Endothelial cell of umbilical vein (primary cell): ENCODE results near the gene MPHOSPH8. TPM values are rescaled to one million over a fixed set of nuclear protein-coding genes. Genes with fewer than 3 reads are reported as not detected.

Experiments
- BruUV-seq: library from RNA; stranded (reverse); fragments of 400-500 nt; replicated peaks from 2 replicates; lab custom pipeline; 2021; lab: Mats Ljungman, UMichigan
- CTCF ChIA-PET: fragments of 300-600, 350-600 bp; sonication (Branson Sonifier 250); formaldehyde crosslinking; loops from one replicate; lab custom pipeline; 2021; ENCODE audit warnings: antibody characterized with exemption, inconsistent platforms; lab: Charles Lee
- POLR2A ChIA-PET: fragments of 300-600, 350-600 bp; sonication (Branson Sonifier 250); formaldehyde crosslinking; loops from one replicate; lab custom pipeline; 2021; ENCODE audit warnings: antibody characterized with exemption, inconsistent platforms; lab: Charles Lee
- DNase-seq: peaks from one replicate; pipeline ENCODE4 v3.0.0-alpha.2; 2011; ENCODE audit warnings: low read depth, low spot score
- FAIRE-seq: peaks from 2 replicates; lab custom pipeline; 2011; peaks lifted over from hg19 to GRCh38; lab: Jason Lieb, UNC
- H2AFZ ChIP-seq: 2 replicates; pipeline ENCODE4 v1.6.0; 2012; ENCODE audit warnings: low read depth, low read length, control low read depth, inconsistent platforms
- H3K27ac ChIP-seq: 2 replicates; pipeline ENCODE4 v1.5.1; 2011; ENCODE audit warnings: low read depth, mild to moderate bottlenecking, control low read depth, low read length, moderate library complexity; ENCODE audit not compliant: insufficient read depth
- H3K27me3 ChIP-seq, 2 experiments: 2 replicates each; pipeline versions ENCODE4 v1.6.0 to v1.6.1; 2011; ENCODE audit warnings: low read length in 2 of 2, mixed read lengths in 1 of 2; ENCODE audit not compliant: control insufficient read depth in 2 of 2, insufficient read depth in 2 of 2
- H3K36me3 ChIP-seq, 2 experiments: 2 replicates in 1 of 2; 3 replicates in 1 of 2; pipeline ENCODE4 v1.5.1; 2011; ENCODE audit warnings: low read length in 2 of 2, mild to moderate bottlenecking in 1 of 2, moderate library complexity in 1 of 2; ENCODE audit not compliant: control insufficient read depth in 2 of 2, insufficient read depth in 2 of 2; ENCODE audit errors: extremely low read depth in 1 of 2
- H3K4me1 ChIP-seq: 3 replicates; pipeline ENCODE4 v1.5.1; 2011; ENCODE audit warnings: mild to moderate bottlenecking, low read length; ENCODE audit not compliant: control insufficient read depth, insufficient read depth; ENCODE audit errors: extremely low read depth
- H3K4me2 ChIP-seq: 2 replicates; pipeline ENCODE4 v1.6.1; 2011; ENCODE audit warnings: low read length, control low read depth, mixed read lengths; ENCODE audit not compliant: insufficient read depth
- H3K4me3 ChIP-seq, 3 experiments: fragments of 200-600 bp in 1 of 3; sonication (generic), shearing (Covaris generic) in 1 of 3; replicated peaks in 1 of 3; 2 replicates each; pipeline ENCODE4 v1.5.1; 2011 to 2016; ENCODE audit warnings: control low read depth in 3 of 3, low read length in 3 of 3, mild to moderate bottlenecking in 2 of 3, inconsistent platforms in 1 of 3, low read depth in 1 of 3, moderate library complexity in 1 of 3; ENCODE audit not compliant: insufficient read depth in 1 of 3
- H3K79me2 ChIP-seq: 2 replicates; pipeline ENCODE4 v1.6.0; 2012; ENCODE audit warnings: low read length, inconsistent platforms; ENCODE audit not compliant: control insufficient read depth, insufficient read depth
- H3K9ac ChIP-seq: replicated peaks from 2 replicates; pipeline ENCODE3; 2011; ENCODE audit warnings: low read length, control low read depth; ENCODE audit not compliant: insufficient read depth; ENCODE audit errors: extremely low read depth
- H3K9me1 ChIP-seq: replicated peaks from 3 replicates; pipeline ENCODE4 v1.6.0; 2011; ENCODE audit warnings: mild to moderate bottlenecking, low read length; ENCODE audit not compliant: control insufficient read depth, insufficient read depth; ENCODE audit errors: extremely low read depth
- H3K9me3 ChIP-seq: replicated peaks from 2 replicates; pipeline ENCODE4 v1.5.1; 2012; ENCODE audit warnings: low read length, inconsistent platforms; ENCODE audit not compliant: control insufficient read depth, insufficient read depth
- H4K20me1 ChIP-seq: replicated peaks from 2 replicates; pipeline ENCODE3; 2011; ENCODE audit warnings: mild to moderate bottlenecking, low read length; ENCODE audit not compliant: control insufficient read depth, insufficient read depth; ENCODE audit errors: extremely low read depth
- EZH2 ChIP-seq: IDR thresholded peaks from 2 replicates; pipeline ENCODE4 v1.6.1; 2012; ENCODE audit warnings: borderline replicate concordance, low read depth, mild to moderate bottlenecking, moderate library complexity, low read length, inconsistent platforms; ENCODE audit not compliant: severe bottlenecking
- FOS ChIP-seq: IDR thresholded peaks from 2 replicates; pipeline ENCODE4 v1.6.1; 2011; ENCODE audit warnings: mild to moderate bottlenecking, low read length, moderate library complexity, borderline replicate concordance; ENCODE audit not compliant: insufficient read depth
- GATA2 ChIP-seq: IDR thresholded peaks from 2 replicates; pipeline ENCODE4 v1.7.0; 2011; ENCODE audit warnings: low read depth, mild to moderate bottlenecking, moderate library complexity, mixed read lengths, low read length; ENCODE audit not compliant: insufficient read length, insufficient read depth
- JUN ChIP-seq: IDR thresholded peaks from 2 replicates; pipeline ENCODE4 v1.6.1; 2011; ENCODE audit warnings: borderline replicate concordance, low read depth; ENCODE audit not compliant: insufficient read length, insufficient read depth
- MYC ChIP-seq: IDR thresholded peaks from one replicate; pipeline ENCODE4 v1.6.1; 2011; ENCODE audit warnings: mild to moderate bottlenecking, low read depth, low read length
- POLR2A ChIP-seq: IDR thresholded peaks from 2 replicates; pipeline ENCODE4 v1.6.1; 2012; ENCODE audit warnings: low read depth, mild to moderate bottlenecking, control low read depth, low read length
- POLR2AphosphoS5 ChIP-seq: IDR thresholded peaks from 2 replicates; pipeline ENCODE4 v1.6.1; 2012; ENCODE audit warnings: low read depth, mild to moderate bottlenecking, control low read depth, low read length, moderate library complexity; ENCODE audit not compliant: insufficient read depth
- dilution Hi-C: fragments of 300-500 bp; cut with MboI; formaldehyde crosslinking; loops from one replicate; pipeline ENCODE4 v1.15.0; 2019; ENCODE audit warnings: low sequenced_read_pairs; ENCODE audit not compliant: extremely low pct_ligation_motif_present
- intact Hi-C: fragments of 100-400 bp; cut with micrococcal nuclease; formaldehyde crosslinking; loops from one replicate; pipeline ENCODE4 v1.10.0; 2022
- polyA plus RNA-seq, 4 experiments: library from polyadenylated mRNA; depleted of rRNA in 3 of 4; stranded (reverse) in 3 of 4; unstranded in 1 of 4; fragments of >200 nt; gene quantifications; 2 replicates each; pipeline versions ENCODE4 v1.2.1 to v1.2.3, GENCODE V29; 2011 to 2012; ENCODE audit warnings: missing spikeins in 1 of 4
- total RNA-seq: library from RNA; stranded (reverse); gene quantifications from 2 replicates; pipeline ENCODE4 v1.2.3, GENCODE V29; 2021
- TF ChIP-seq, protein P1 (sequence below), 2 donors: IDR thresholded peaks; 1 replicate in 1 of 2; 2 replicates in 1 of 2; pipeline ENCODE4 v1.5.1; 2011; ENCODE audit warnings: low read length in 2 of 2, mild to moderate bottlenecking in 2 of 2, moderate library complexity in 2 of 2, control low read depth in 1 of 2, inconsistent platforms in 1 of 2, low read depth in 1 of 2; ENCODE audit not compliant: insufficient read depth in 1 of 2; ENCODE audit errors: extremely low read depth in 1 of 2
- TF ChIP-seq, protein P2 (sequence below): IDR thresholded peaks from 2 replicates; pipeline ENCODE4 v1.6.1; 2011; ENCODE audit not compliant: insufficient read depth, insufficient read length

Gene MPHOSPH8
- total and polyA plus RNA-seq, 2 donors (not counting 3 experiments of a cell fraction or from before 2014, with no cell fraction given) = 16.2 to 31.5 TPM

DNA sequence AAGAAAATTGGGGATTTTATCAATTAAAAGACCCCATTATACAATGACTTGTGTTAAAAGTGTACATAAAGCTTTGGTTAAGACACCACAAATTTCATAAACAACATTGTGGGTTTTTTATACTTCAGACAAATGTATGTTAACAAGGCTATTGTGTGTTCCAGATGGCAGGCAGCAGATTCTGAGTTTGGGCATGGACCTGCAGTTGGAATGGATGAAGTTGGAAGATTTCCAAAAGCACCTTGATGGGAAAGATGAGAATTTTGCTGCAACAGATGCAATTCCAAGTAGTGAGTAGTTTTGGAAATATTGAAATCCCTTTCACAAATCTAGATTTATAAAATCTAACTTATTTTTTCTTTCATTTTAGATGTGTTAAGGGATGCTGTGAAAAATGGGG, 25.4 kb downstream of the MPHOSPH8 start:
- Histone ChIP-seq H3K4me2 (no peak overlapping the region), H3K9me3 (no peaks in the 10 kb centered on the region), H3K4me1 (no peaks in the 10 kb centered on the region), H2AFZ (no peak overlapping the region), H3K9me1 (no peaks in the 10 kb centered on the region), H4K20me1 (no peaks in the 10 kb centered on the region), H3K27ac (no peak overlapping the region), H3K36me3 (peaks cover 2 to 13% of the 10 kb centered on the region in 2 experiments), H3K4me3 (no peak overlapping the region), H3K79me2 (no peaks in the 10 kb centered on the region), H3K9ac (no peak overlapping the region), H3K27me3 (no peaks in the 10 kb centered on the region)
- dilution Hi-C loops = no loop called here
- ChIA-PET CTCF (interaction anchor here (0.8 kb wide), 2 partner anchors 12 to 63 kb away, joined by 3 read pairs; no protein-coding TSS in a partner anchor), POLR2A (no interaction called here)
- BruUV-seq = no TSS peak
- intact Hi-C loops = no loop called here
- DNase-seq (no peak), FAIRE-seq (no peak)
- TF ChIP-seq EZH2 (no peak), POLR2A (no peak)

DNA sequence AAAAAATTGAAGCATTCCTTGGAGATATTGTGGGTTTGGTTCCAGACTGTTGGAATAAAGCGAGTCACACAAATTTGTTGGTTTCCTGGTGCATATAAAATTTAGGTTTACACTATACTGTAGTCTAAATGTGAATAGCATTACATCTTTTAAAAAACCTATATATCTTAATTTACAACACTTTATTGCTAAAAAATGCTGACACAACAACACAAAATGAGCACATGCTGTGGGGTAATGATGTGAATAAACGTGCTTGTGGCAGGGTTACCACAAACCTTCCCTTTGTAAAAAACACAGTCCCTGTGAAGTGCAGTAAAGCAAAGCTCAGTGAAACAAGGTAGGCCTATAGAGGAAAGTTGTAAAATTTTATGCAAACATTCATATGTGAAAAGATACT, 27.7 kb downstream of the MPHOSPH8 start:
- no peak overlapping the region for H3K4me3 ChIP-seq
- H3K4me2 ChIP-seq = no peak overlapping the region
- dilution Hi-C loops (no loop called here), intact Hi-C loops (no loop called here)
- no peaks in the 10 kb centered on the region for H3K9me3 ChIP-seq
- ChIA-PET CTCF (no interaction called here), POLR2A (no interaction called here)
- no peak overlapping the region for H2AFZ ChIP-seq
- H3K4me1 ChIP-seq = no peaks in the 10 kb centered on the region
- H3K79me2 ChIP-seq = no peaks in the 10 kb centered on the region
- no peaks in the 10 kb centered on the region for H3K9me1 ChIP-seq
- H3K36me3 ChIP-seq = peaks cover 2 to 13% of the 10 kb centered on the region in 2 experiments
- H3K27ac ChIP-seq = no peak overlapping the region
- TF ChIP-seq EZH2 (no peak), GATA2 (no peak), POLR2A (no peak), MYC (no peak), POLR2AphosphoS5 (no peak), JUN (no peak), FOS (no peak)
- TF ChIP-seq, protein P1, sequence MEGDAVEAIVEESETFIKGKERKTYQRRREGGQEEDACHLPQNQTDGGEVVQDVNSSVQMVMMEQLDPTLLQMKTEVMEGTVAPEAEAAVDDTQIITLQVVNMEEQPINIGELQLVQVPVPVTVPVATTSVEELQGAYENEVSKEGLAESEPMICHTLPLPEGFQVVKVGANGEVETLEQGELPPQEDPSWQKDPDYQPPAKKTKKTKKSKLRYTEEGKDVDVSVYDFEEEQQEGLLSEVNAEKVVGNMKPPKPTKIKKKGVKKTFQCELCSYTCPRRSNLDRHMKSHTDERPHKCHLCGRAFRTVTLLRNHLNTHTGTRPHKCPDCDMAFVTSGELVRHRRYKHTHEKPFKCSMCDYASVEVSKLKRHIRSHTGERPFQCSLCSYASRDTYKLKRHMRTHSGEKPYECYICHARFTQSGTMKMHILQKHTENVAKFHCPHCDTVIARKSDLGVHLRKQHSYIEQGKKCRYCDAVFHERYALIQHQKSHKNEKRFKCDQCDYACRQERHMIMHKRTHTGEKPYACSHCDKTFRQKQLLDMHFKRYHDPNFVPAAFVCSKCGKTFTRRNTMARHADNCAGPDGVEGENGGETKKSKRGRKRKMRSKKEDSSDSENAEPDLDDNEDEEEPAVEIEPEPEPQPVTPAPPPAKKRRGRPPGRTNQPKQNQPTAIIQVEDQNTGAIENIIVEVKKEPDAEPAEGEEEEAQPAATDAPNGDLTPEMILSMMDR (IDR thresholded peaks at IDR 0.05; ENCODE audit: extremely low read depth in 1 of 2, insufficient read depth in 1 of 2, low read depth in 1 of 2, low read length in 2 of 2) = no peak
- TF ChIP-seq, protein P2, sequence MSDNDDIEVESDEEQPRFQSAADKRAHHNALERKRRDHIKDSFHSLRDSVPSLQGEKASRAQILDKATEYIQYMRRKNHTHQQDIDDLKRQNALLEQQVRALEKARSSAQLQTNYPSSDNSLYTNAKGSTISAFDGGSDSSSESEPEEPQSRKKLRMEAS = no peak
- no peaks in the 10 kb centered on the region for H4K20me1 ChIP-seq
- no peaks in the 10 kb centered on the region for H3K27me3 ChIP-seq
- FAIRE-seq (no peak), DNase-seq (no peak)
- BruUV-seq = no TSS peak
- H3K9ac ChIP-seq = no peak overlapping the region
